Measurements from ENCODE around the gene NEU3.

- no peak for TF ChIP-seq POLR2A (IDR thresholded peaks at IDR 0.05; ENCODE audit: low read depth, low read length)
- TF ChIP-seq POLR2AphosphoS5 (IDR thresholded peaks at IDR 0.05; ENCODE audit: low read depth, low read length) = no peak
- TF ChIP-seq SPI1 (IDR thresholded peaks at IDR 0.05; ENCODE audit: low read depth, low read length) = no peak
- no peak for TF ChIP-seq TAF1 (IDR thresholded peaks at IDR 0.05; ENCODE audit: low read depth, low read length)
Observed at GRCh38 chr11:74952752-74953151, 36.0 kb upstream of the NEU3 start.

Measured in GM12891 (cell line).